CD14-positive monocyte (primary cell): ENCODE measurements around the gene HOXC13. TPM values are rescaled to one million over a fixed set of nuclear protein-coding genes. Genes with fewer than 3 reads are reported as not detected.

ENCODE experiments used
- DNase-seq, 3 donors: peaks; one replicate each; pipeline ENCODE4 v3.0.0-alpha.2; 2011 to 2022
- H2AFZ ChIP-seq: 2 replicates; pipeline ENCODE4 v1.6.0; 2012; ENCODE audit warnings: mild to moderate bottlenecking, low read depth, low read length, inconsistent platforms; ENCODE audit not compliant: insufficient read depth, poor library complexity, severe bottlenecking
- H3K27ac ChIP-seq, 2 donors: 1 replicate in 1 of 2; 2 replicates in 1 of 2; pipeline ENCODE4 v1.5.1; 2012 to 2013; ENCODE audit warnings: low read length in 2 of 2, control low read depth in 1 of 2, inconsistent platforms in 1 of 2, low read depth in 1 of 2, mild to moderate bottlenecking in 1 of 2
- H3K27me3 ChIP-seq, 2 donors: one replicate each; pipeline versions ENCODE4 v1.6.0 to v1.6.1; 2011 to 2013; ENCODE audit warnings: low read length in 2 of 2; ENCODE audit not compliant: control insufficient read depth in 2 of 2, insufficient read depth in 2 of 2
- H3K36me3 ChIP-seq, 2 donors: replicated peaks in 1 of 2; 1 replicate in 1 of 2; 2 replicates in 1 of 2; pipeline versions ENCODE4 v1.5.1 to v1.6.1; 2012 to 2013; ENCODE audit warnings: low read length in 2 of 2, control low read depth in 1 of 2, inconsistent platforms in 1 of 2, mild to moderate bottlenecking in 1 of 2; ENCODE audit not compliant: insufficient read depth in 2 of 2, control insufficient read depth in 1 of 2
- H3K4me1 ChIP-seq, 2 donors: 1 replicate in 1 of 2; 2 replicates in 1 of 2; pipeline versions ENCODE4 v1.5.1 to v1.6.1; 2012 to 2013; ENCODE audit warnings: low read length in 2 of 2, control low read depth in 1 of 2, inconsistent platforms in 1 of 2, mild to moderate bottlenecking in 1 of 2, moderate library complexity in 1 of 2; ENCODE audit not compliant: insufficient read depth in 2 of 2, control insufficient read depth in 1 of 2
- H3K4me2 ChIP-seq: replicated peaks from 2 replicates; pipeline ENCODE3; 2012; ENCODE audit warnings: low read length, moderate library complexity, mild to moderate bottlenecking; ENCODE audit not compliant: poor library complexity, severe bottlenecking; ENCODE audit errors: extremely low read depth
- H3K4me3 ChIP-seq, 3 experiments: fragments of 200-600 bp in 1 of 3; sonication (generic) in 1 of 3; replicated peaks in 1 of 3; 1 replicate in 2 of 3; 2 replicates in 1 of 3; pipeline ENCODE4 v1.5.1; 2011 to 2013; ENCODE audit warnings: low read length in 3 of 3, mild to moderate bottlenecking in 3 of 3, control low read depth in 2 of 3, low read depth in 2 of 3, inconsistent platforms in 1 of 3, moderate library complexity in 1 of 3
- H3K79me2 ChIP-seq: 2 replicates; pipeline ENCODE4 v1.6.0; 2012; ENCODE audit warnings: mild to moderate bottlenecking, control low read depth, inconsistent platforms, low read length, moderate library complexity; ENCODE audit not compliant: insufficient read depth
- H3K9ac ChIP-seq: 2 replicates; pipeline ENCODE4 v1.6.0; 2017; ENCODE audit warnings: low read length, mild to moderate bottlenecking; ENCODE audit not compliant: insufficient read depth, poor library complexity, severe bottlenecking
- H3K9me3 ChIP-seq, 2 donors: replicated peaks in 1 of 2; 1 replicate in 1 of 2; 2 replicates in 1 of 2; pipeline versions ENCODE4 v1.5.1 to v1.6.1; 2012 to 2013; ENCODE audit warnings: low read length in 2 of 2, control low read depth in 1 of 2; ENCODE audit not compliant: control insufficient read depth in 1 of 2, insufficient read depth in 1 of 2
- H4K20me1 ChIP-seq: 2 replicates; pipeline ENCODE4 v1.6.0; 2012; ENCODE audit warnings: mild to moderate bottlenecking, low read length, control low read depth, moderate library complexity; ENCODE audit not compliant: insufficient read depth
- H3K27ac Mint-ChIP-seq, 7 donors: one replicate each; pipeline ENCODE4 v1.8.0; 2020; ENCODE audit warnings: mild to moderate bottlenecking in 7 of 7, mixed read lengths in 7 of 7, moderate library complexity in 6 of 7, inconsistent platforms in 2 of 7
- H3K27me3 Mint-ChIP-seq, 3 donors: one replicate each; pipeline ENCODE4 v1.8.0; 2021 to 2022; ENCODE audit warnings: low read depth in 3 of 3, mild to moderate bottlenecking in 3 of 3, mixed read lengths in 3 of 3, moderate library complexity in 3 of 3, inconsistent platforms in 1 of 3
- H3K36me3 Mint-ChIP-seq, 2 donors: one replicate each; pipeline ENCODE4 v1.8.0; 2020; ENCODE audit warnings: mixed read lengths in 2 of 2, inconsistent platforms in 1 of 2, mild to moderate bottlenecking in 1 of 2
- H3K4me1 Mint-ChIP-seq: one replicate; pipeline ENCODE4 v1.8.0; 2020; ENCODE audit warnings: mild to moderate bottlenecking, mixed read lengths
- H3K4me3 Mint-ChIP-seq, 2 donors: one replicate each; pipeline ENCODE4 v1.8.0; 2020; ENCODE audit warnings: mild to moderate bottlenecking in 2 of 2, mixed read lengths in 2 of 2, moderate library complexity in 1 of 2
- H3K9me3 Mint-ChIP-seq, 7 donors: one replicate each; pipeline ENCODE4 v1.8.0; 2020 to 2022; ENCODE audit warnings: mixed read lengths in 7 of 7, mild to moderate bottlenecking in 6 of 7, moderate library complexity in 6 of 7, inconsistent platforms in 2 of 7
- CTCF ChIP-seq: fragments of 200-600 bp; IDR thresholded peaks from one replicate; pipeline ENCODE4 v1.8.0; 2022; ENCODE audit warnings: antibody characterized with exemption, mild to moderate bottlenecking
- WGBS: methylation state at CpG from one replicate; pipeline ENCODE4 v1.1.5; 2013; ENCODE audit warnings: missing lambda C conversion rate; ENCODE audit not compliant: insufficient coverage; 5-methylcytosine and 5-hydroxymethylcytosine counted together
- intact Hi-C, 2 donors: fragments of 100-400 bp; cut with micrococcal nuclease; formaldehyde crosslinking; loops; one replicate each; pipeline versions ENCODE4 v1.15.0 to v1.15.1; 2023
- polyA plus RNA-seq, 3 donors: library from polyadenylated mRNA; depleted of rRNA in 1 of 3; unstranded in 2 of 3; stranded (reverse) in 1 of 3; fragments of 300-500 nt in 2 of 3; fragments of >200 nt in 1 of 3; fragmentation: Illumina TruSeq in 2 of 3; gene quantifications; 1 replicate in 2 of 3; 2 replicates in 1 of 3; pipeline ENCODE4 v1.2.3, GENCODE V29; 2012 to 2021

HOXC13 gene
- polyA plus RNA-seq, 3 donors, result not detected

- peak within 1 kb of the TSS; percentile 68 for H2AFZ ChIP-seq
- Mint-ChIP-seq H3K36me3 (peaks cover 7 to 27% of the 10 kb centered on the region in 2 donors), H3K4me3 (peak within 1 kb of the TSS; percentile 67 to 76), H3K27me3 (peaks cover 96 to 100% (median 99%) of the 10 kb centered on the region in 3 donors), H3K27ac (no peak within 1 kb of the TSS), H3K4me1 (peaks cover 29% of the 10 kb centered on the region), H3K9me3 (peaks cover 6 to 68% (median 39%) of the 10 kb centered on the region in 7 donors)
- DNase-seq, result no peak
- no peaks in the 10 kb centered on the region for H3K79me2 ChIP-seq
- peak within 1 kb of the TSS in 1 of 3 experiments; percentile 71 for H3K4me3 ChIP-seq
- WGBS, result 9% methylated on average over 14 of the region's 21 CpGs
- TF ChIP-seq CTCF, result no peak
- H3K36me3 ChIP-seq, result no peaks in the 10 kb centered on the region
- no peak within 1 kb of the TSS for H3K27ac ChIP-seq
- intact Hi-C loops, result loop anchor here in 1 of 2 donors (10.0 kb wide), 1 partner anchor 62 kb away; the partner anchor contains the start of gene HOXC5
- H3K4me2 ChIP-seq, result peak within 1 kb of the TSS; percentile 72
- no peak within 1 kb of the TSS for H3K9ac ChIP-seq
- peaks cover 10 to 23% of the 10 kb centered on the region in 2 donors for H3K4me1 ChIP-seq
- H3K27me3 ChIP-seq, result peaks cover 100% of the 10 kb centered on the region in 2 donors
- H4K20me1 ChIP-seq, result no peaks in the 10 kb centered on the region
- H3K9me3 ChIP-seq, result peaks cover 20 to 82% of the 10 kb centered on the region in 2 donors
Measured at GRCh38 chr12:53972722-53973235, 34.1 kb downstream of the HOXC13 start, which contains the start of gene HOXC11. Gene HOXC11, plus strand, starts transcription at chr12:53973126. Its CDS starts 116 bp downstream, at chr12:53973242.

- Mint-ChIP-seq H3K27ac (no peak overlapping the region), H3K36me3 (peaks cover 7 to 22% of the 10 kb centered on the region in 2 donors), H3K27me3 (peaks cover 96 to 100% (median 99%) of the 10 kb centered on the region in 3 donors), H3K4me3 (peak overlapping the region in 1 of 2 donors; percentile 76), H3K4me1 (peaks cover 30% of the 10 kb centered on the region), H3K9me3 (peaks cover 6 to 66% (median 39%) of the 10 kb centered on the region in 7 donors)
- Histone ChIP-seq H3K9me3 (peaks cover 20 to 81% of the 10 kb centered on the region in 2 donors), H3K4me2 (peak overlapping the region; percentile 72), H3K36me3 (no peaks in the 10 kb centered on the region), H3K79me2 (no peaks in the 10 kb centered on the region), H3K4me1 (peaks cover 10 to 23% of the 10 kb centered on the region in 2 donors), H3K4me3 (peak overlapping the region in 1 of 3 experiments; percentile 71), H3K9ac (no peak overlapping the region), H4K20me1 (no peaks in the 10 kb centered on the region), H3K27ac (no peak overlapping the region), H2AFZ (no peak overlapping the region), H3K27me3 (peaks cover 99 to 100% of the 10 kb centered on the region in 2 donors)
- intact Hi-C loops, result loop anchor here in 1 of 2 donors (10.0 kb wide), 1 partner anchor 61 kb away; the partner anchor contains the start of gene HOXC5
- 3% methylated on average over 63 of the region's 71 CpGs for WGBS
- no peak for DNase-seq
- no peak for TF ChIP-seq CTCF
Measured at GRCh38 chr12:53973236-53974042, 34.8 kb downstream of the HOXC13 start.
